ENCODE data around the gene PLPPR1. TPM values are rescaled to one million over a fixed set of nuclear protein-coding genes. Genes with fewer than 3 reads are reported as not detected.

PLPPR1 gene
- total RNA-seq, 6 experiments from 2014 or later: not detected

DNA sequence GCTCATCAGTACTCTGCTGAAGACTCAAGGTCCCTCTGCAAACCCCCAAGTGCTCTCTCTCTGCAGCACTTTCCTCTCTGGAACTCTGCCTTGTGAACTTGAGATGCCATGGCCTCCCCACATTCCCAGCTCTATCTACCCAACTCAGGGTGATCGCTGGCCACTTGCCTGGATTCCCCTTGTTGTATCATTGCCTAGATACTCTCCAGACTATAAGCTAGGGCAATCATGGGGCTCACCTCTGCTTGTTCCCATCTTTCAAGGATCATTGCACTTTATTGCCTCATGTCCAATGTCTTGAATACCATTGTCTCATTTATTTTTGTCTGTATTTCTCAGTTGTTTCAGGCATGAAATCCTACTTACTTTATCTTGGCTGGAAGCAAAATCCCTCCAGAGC, 144.1 kb downstream of the PLPPR1 start:
- Mint-ChIP-seq H3K27me3 (ENCODE audit: insufficient read depth) (no peaks in the 10 kb centered on the region; the same call in 1 of the 2 replicates), H3K4me1 (ENCODE audit: low read depth) (no peaks in the 10 kb centered on the region), H3K36me3 (ENCODE audit: low read depth) (no peaks in the 10 kb centered on the region), H3K9me3 (peaks cover 48% of the 10 kb centered on the region), H3K4me3 (no peak overlapping the region), H3K27ac (no peak overlapping the region)
- TF ChIP-seq, protein P1, sequence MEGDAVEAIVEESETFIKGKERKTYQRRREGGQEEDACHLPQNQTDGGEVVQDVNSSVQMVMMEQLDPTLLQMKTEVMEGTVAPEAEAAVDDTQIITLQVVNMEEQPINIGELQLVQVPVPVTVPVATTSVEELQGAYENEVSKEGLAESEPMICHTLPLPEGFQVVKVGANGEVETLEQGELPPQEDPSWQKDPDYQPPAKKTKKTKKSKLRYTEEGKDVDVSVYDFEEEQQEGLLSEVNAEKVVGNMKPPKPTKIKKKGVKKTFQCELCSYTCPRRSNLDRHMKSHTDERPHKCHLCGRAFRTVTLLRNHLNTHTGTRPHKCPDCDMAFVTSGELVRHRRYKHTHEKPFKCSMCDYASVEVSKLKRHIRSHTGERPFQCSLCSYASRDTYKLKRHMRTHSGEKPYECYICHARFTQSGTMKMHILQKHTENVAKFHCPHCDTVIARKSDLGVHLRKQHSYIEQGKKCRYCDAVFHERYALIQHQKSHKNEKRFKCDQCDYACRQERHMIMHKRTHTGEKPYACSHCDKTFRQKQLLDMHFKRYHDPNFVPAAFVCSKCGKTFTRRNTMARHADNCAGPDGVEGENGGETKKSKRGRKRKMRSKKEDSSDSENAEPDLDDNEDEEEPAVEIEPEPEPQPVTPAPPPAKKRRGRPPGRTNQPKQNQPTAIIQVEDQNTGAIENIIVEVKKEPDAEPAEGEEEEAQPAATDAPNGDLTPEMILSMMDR (IDR thresholded peaks at IDR 0.05): no peak
- no peak for DNase-seq

DNA sequence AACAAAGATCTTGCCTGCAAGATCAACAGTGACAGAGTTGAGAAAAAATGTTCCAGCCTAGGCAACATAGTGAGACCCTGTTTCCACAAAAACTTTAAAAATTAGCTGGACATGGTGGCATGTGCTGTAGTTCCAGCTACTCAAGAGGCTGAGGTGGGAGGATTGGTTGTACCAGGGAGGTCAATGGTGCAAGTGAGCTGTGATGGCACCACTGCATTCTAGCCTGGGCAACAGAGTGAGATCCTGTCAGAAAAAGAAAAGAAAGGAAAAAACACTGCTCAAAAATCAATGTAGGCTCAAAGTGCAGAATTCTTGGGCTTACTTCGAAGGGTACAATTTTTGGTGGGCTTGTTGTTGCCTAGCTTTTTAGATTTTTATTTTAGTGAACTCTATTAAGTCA, 145.4 kb downstream of the PLPPR1 start:
- Mint-ChIP-seq H3K4me1 (ENCODE audit: low read depth) (no peaks in the 10 kb centered on the region), H3K36me3 (ENCODE audit: low read depth) (no peaks in the 10 kb centered on the region), H3K9me3 (peaks cover 56% of the 10 kb centered on the region), H3K4me3 (no peak overlapping the region), H3K27me3 (ENCODE audit: insufficient read depth) (no peaks in the 10 kb centered on the region; the same call in 1 of the 2 replicates), H3K27ac (no peak overlapping the region)
- DNase-seq: no peak
- TF ChIP-seq, protein P1 (IDR thresholded peaks at IDR 0.05): no peak

DNA sequence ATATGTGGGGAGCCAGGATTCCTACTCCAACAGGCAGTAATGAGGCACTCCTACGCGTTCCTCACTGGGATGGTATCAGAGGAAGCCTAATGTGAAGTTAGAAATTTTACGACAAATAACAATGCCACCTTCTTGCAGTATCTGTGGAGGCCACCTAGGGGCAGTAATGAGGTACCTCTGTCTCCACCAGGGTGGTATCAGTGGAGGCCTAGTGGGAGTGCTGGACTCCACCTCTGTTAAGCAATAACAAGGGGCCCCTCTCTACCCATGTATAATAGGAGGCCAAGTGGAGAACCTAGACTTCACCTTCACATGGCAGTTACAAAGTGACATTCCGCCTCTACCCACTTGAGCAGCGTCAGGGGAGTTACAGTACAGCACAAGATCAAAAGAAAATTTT, 147.9 kb downstream of the PLPPR1 start:
- H3K27ac Mint-ChIP-seq: no peak overlapping the region

DNA sequence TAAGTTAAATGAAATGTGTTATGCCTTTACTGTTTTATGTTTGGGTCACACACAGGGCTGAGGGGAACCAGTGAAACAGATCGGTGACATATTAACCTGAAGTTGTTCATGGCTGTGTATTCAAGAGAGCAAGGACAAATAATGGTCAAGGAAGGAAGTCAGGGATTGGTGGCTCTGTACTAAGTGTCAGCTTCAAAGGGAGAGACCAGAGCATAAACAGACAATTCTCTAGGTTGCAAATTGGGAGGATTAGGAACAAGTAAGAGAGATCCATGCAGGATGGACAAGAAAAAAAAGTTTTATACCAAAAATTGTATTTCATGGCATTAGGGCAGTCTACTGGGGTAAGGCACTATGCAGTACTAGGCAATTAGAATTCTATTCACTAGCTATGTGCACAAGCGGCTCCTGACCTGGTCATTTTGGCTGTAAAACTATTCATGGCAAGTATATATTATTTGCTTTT, 156.3 kb downstream of the PLPPR1 start:
- H3K36me3 Mint-ChIP-seq (ENCODE audit: low read depth): no peaks in the 10 kb centered on the region
- H3K9me3 Mint-ChIP-seq: peaks cover 4% of the 10 kb centered on the region

More for the DNA sequence above, 147.9 kb downstream of the PLPPR1 start:
- TF ChIP-seq, protein P1 (IDR thresholded peaks at IDR 0.05): no peak
- no peaks in the 10 kb centered on the region; the same call in 1 of the 2 replicates for H3K27me3 Mint-ChIP-seq (ENCODE audit: insufficient read depth)
- no peak for DNase-seq
- no peak overlapping the region for H3K4me3 Mint-ChIP-seq
- peaks cover 40% of the 10 kb centered on the region for H3K9me3 Mint-ChIP-seq
- no peaks in the 10 kb centered on the region for H3K4me1 Mint-ChIP-seq (ENCODE audit: low read depth)
- no peaks in the 10 kb centered on the region for H3K36me3 Mint-ChIP-seq (ENCODE audit: low read depth)

DNA sequence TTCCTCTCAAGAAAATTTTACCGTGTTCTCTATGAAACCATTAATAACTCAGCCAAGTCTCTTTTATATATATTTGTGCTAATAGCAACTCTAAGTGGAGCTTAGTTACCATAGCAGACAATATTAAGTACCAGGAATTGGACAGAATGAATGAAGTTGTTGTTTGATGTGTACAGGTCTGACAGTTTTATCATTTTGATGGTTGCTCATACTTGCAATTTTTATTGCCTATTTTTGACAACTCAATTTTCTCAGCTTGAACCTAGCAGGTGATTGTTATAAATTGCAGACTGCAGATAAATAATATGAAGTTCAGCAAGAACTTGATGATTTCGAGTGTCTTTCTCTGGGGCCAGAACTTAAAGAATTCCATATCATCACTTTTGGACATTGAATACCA, 163.2 kb downstream of the PLPPR1 start:
- Mint-ChIP-seq H3K27ac (no peak overlapping the region), H3K4me3 (no peak overlapping the region)
- TF ChIP-seq, protein P1 (IDR thresholded peaks at IDR 0.05): no peak

More for the DNA sequence above, 156.3 kb downstream of the PLPPR1 start:
- no peak for DNase-seq
- Mint-ChIP-seq H3K27me3 (ENCODE audit: insufficient read depth) (no peaks in the 10 kb centered on the region), H3K4me1 (ENCODE audit: low read depth) (no peaks in the 10 kb centered on the region), H3K4me3 (no peak overlapping the region), H3K27ac (no peak overlapping the region)
- TF ChIP-seq, protein P1 (IDR thresholded peaks at IDR 0.05): no peak

More for the DNA sequence above, 163.2 kb downstream of the PLPPR1 start:
- H3K9me3 Mint-ChIP-seq: peaks cover 21% of the 10 kb centered on the region
- H3K4me1 Mint-ChIP-seq (ENCODE audit: low read depth): no peaks in the 10 kb centered on the region
- H3K36me3 Mint-ChIP-seq (ENCODE audit: low read depth): no peaks in the 10 kb centered on the region
- H3K27me3 Mint-ChIP-seq (ENCODE audit: insufficient read depth): no peaks in the 10 kb centered on the region; the same call in 1 of the 2 replicates
- no peak for DNase-seq

Data from HFFc6 (cell line).